ENCODE results near the gene EVI5. TPM values are rescaled to one million over a fixed set of nuclear protein-coding genes. Genes with fewer than 3 reads are reported as not detected.

Gene EVI5
- total RNA-seq, 2 donors from 2014 or later: 20.8 to 29.0 TPM

GRCh38 chr1:92485381-92486250 lies 299.3 kb downstream of the EVI5 start:
- Mint-ChIP-seq H3K9me3 (no peaks in the 10 kb centered on the region), H3K4me1 (peaks cover 28% of the 10 kb centered on the region), H3K36me3 (ENCODE audit: low read depth) (no peaks in the 10 kb centered on the region), H3K27me3 (ENCODE audit: insufficient read depth) (peaks cover 87% of the 10 kb centered on the region), H3K27ac (no peak overlapping the region), H3K4me3 (peak overlapping the region; percentile 60)
- Histone ChIP-seq H3K9ac (ENCODE audit: extremely low read depth, low read length, poor library complexity, severe bottlenecking) (no peak overlapping the region), H3K27me3 (ENCODE audit: control insufficient read depth, insufficient read depth, low read length, poor library complexity, severe bottlenecking) (peaks cover 93% of the 10 kb centered on the region), H3K27ac (ENCODE audit: low read depth, low read length) (no peak overlapping the region), H3K4me3 (ENCODE audit: low read length) (peak overlapping the region; percentile 73), H3K4me1 (ENCODE audit: control insufficient read depth, insufficient read depth, low read length) (peaks cover 19% of the 10 kb centered on the region), H3K9me3 (ENCODE audit: control insufficient read depth, low read length) (no peaks in the 10 kb centered on the region), H3K36me3 (ENCODE audit: control insufficient read depth, insufficient read depth, low read length) (no peaks in the 10 kb centered on the region)
- DNase-seq: peak; percentile 88
- peak; percentile 71 for TF ChIP-seq CTCF (conservative IDR thresholded peaks at IDR 0.05)
- WGBS, 2 experiments (ENCODE audit: insufficient coverage in 1 of 2, insufficient read length in 1 of 2): 1 to 2% methylated on average over 20 to 82 of the region's 82 CpGs

GRCh38 chr1:92484472-92485380 lies 300.2 kb downstream of the EVI5 start:
- Mint-ChIP-seq H3K9me3 (no peaks in the 10 kb centered on the region), H3K27ac (no peak overlapping the region), H3K4me3 (peak overlapping the region; percentile 60), H3K36me3 (ENCODE audit: low read depth) (no peaks in the 10 kb centered on the region), H3K27me3 (ENCODE audit: insufficient read depth) (peaks cover 93% of the 10 kb centered on the region), H3K4me1 (peaks cover 32% of the 10 kb centered on the region)
- no peaks in the 10 kb centered on the region for H3K9me3 ChIP-seq (ENCODE audit: control insufficient read depth, low read length)
- peak; percentile 57 for TF ChIP-seq CTCF (conservative IDR thresholded peaks at IDR 0.05)
- no peak overlapping the region for H3K9ac ChIP-seq (ENCODE audit: extremely low read depth, low read length, poor library complexity, severe bottlenecking)
- 0 to 1% methylated on average over 24 to 65 of the region's 65 CpGs for WGBS, 2 experiments (ENCODE audit: insufficient coverage in 1 of 2, insufficient read length in 1 of 2)
- peak; percentile 86 for DNase-seq
- H3K27me3 ChIP-seq (ENCODE audit: control insufficient read depth, insufficient read depth, low read length, poor library complexity, severe bottlenecking): peaks cover 99% of the 10 kb centered on the region
- H3K27ac ChIP-seq (ENCODE audit: low read depth, low read length): no peak overlapping the region
- H3K4me3 ChIP-seq (ENCODE audit: low read length): peak overlapping the region; percentile 73
- no peaks in the 10 kb centered on the region for H3K36me3 ChIP-seq (ENCODE audit: control insufficient read depth, insufficient read depth, low read length)
- peaks cover 19% of the 10 kb centered on the region for H3K4me1 ChIP-seq (ENCODE audit: control insufficient read depth, insufficient read depth, low read length)

- Mint-ChIP-seq H3K9me3 (no peaks in the 10 kb centered on the region), H3K27ac (no peak overlapping the region), H3K27me3 (ENCODE audit: insufficient read depth) (peaks cover 93% of the 10 kb centered on the region), H3K4me1 (peaks cover 32% of the 10 kb centered on the region), H3K4me3 (peak overlapping the region; percentile 60), H3K36me3 (ENCODE audit: low read depth) (no peaks in the 10 kb centered on the region)
- 0 to 1% methylated on average over 22 to 56 of the region's 56 CpGs for WGBS, 2 experiments (ENCODE audit: insufficient coverage in 1 of 2, insufficient read length in 1 of 2)
- DNase-seq: peak; percentile 85
- Histone ChIP-seq H3K27me3 (ENCODE audit: control insufficient read depth, insufficient read depth, low read length, poor library complexity, severe bottlenecking) (peaks cover 99% of the 10 kb centered on the region), H3K27ac (ENCODE audit: low read depth, low read length) (no peak overlapping the region), H3K36me3 (ENCODE audit: control insufficient read depth, insufficient read depth, low read length) (no peaks in the 10 kb centered on the region), H3K9me3 (ENCODE audit: control insufficient read depth, low read length) (no peaks in the 10 kb centered on the region), H3K9ac (ENCODE audit: extremely low read depth, low read length, poor library complexity, severe bottlenecking) (no peak overlapping the region), H3K4me3 (ENCODE audit: low read length) (peak overlapping the region; percentile 73), H3K4me1 (ENCODE audit: control insufficient read depth, insufficient read depth, low read length) (peaks cover 19% of the 10 kb centered on the region)
- no peak for TF ChIP-seq CTCF (conservative IDR thresholded peaks at IDR 0.05)
Observed at GRCh38 chr1:92483610-92484471, 301.1 kb downstream of the EVI5 start.

All from endodermal cell (in vitro differentiated cells).